DMS53 treated with DMSO at 0.1 percent for 48 hours (cell line): ENCODE measurements around the gene SLC50A1.
"Not testable (repeated sequence)": the region's sequence is repeated elsewhere in the genome, so short reads cannot be mapped to it uniquely, and the experiment has no call there.

Experiments used
- DNase-seq: peaks from one replicate; lab custom pipeline; 2025; ENCODE audit not compliant: unreplicated experiment; lab: John Stamatoyannopoulos, UW

SLC50A1 gene

DNA sequence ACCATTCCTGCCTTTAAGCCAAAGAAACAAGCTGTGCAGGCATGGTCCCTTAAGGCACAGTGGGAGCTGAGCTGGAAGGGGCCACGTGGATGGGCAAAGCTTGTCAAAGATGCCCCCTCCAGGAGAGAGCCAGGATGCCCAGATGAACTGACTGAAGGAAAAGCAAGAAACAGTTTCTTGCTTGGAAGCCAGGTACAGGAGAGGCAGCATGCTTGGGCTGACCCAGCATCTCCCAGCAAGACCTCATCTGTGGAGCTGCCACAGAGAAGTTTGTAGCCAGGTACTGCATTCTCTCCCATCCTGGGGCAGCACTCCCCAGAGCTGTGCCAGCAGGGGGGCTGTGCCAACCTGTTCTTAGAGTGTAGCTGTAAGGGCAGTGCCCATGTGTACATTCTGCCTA, 1.3 kb upstream of the SLC50A1 start:
- DNase-seq = no peak

DNA sequence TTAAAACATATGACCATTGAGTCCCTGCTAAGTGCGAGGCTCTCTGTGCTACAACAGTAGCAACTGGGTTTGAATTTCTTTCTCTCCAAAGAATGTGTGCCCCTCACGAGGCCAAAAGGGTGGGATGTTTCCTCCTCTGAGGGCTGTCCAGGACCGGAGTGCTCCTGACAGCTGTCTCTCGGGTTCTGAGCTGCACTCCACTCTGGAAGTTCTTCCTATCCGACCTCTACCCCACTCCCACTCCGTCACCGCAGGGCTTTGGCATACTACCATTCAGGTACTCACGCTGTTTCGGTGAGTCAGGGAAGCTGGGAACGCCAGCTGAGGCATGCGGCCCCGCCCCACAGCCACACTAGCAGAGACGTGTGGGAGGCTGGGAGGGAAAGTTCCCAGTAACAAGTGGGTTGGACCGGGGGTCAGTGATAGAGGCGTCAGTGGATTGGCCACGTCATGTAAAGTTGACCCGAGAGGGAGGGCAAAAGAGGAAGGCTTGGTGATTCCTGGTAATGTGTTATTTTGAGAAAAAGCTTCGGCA, 705 bp upstream of the SLC50A1 start:
- peak; percentile 77 for DNase-seq

DNA sequence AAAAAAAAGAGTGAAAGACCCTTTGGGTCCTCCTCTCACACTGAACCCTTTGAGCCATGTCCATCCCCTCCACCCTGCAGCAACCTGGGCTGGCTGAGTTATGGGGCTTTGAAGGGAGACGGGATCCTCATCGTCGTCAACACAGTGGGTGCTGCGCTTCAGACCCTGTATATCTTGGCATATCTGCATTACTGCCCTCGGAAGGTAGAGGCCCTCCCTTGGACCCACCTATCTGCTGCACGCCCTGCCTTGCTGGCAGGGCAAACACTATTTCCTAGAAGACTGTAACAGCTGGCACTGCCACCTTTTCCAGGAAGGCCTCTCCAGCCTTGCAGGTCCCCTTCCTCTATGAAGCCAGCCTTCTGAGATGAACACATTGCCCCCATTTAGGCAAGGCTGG, 1.1 kb downstream of the SLC50A1 start:
- DNase-seq = no peak

DNA sequence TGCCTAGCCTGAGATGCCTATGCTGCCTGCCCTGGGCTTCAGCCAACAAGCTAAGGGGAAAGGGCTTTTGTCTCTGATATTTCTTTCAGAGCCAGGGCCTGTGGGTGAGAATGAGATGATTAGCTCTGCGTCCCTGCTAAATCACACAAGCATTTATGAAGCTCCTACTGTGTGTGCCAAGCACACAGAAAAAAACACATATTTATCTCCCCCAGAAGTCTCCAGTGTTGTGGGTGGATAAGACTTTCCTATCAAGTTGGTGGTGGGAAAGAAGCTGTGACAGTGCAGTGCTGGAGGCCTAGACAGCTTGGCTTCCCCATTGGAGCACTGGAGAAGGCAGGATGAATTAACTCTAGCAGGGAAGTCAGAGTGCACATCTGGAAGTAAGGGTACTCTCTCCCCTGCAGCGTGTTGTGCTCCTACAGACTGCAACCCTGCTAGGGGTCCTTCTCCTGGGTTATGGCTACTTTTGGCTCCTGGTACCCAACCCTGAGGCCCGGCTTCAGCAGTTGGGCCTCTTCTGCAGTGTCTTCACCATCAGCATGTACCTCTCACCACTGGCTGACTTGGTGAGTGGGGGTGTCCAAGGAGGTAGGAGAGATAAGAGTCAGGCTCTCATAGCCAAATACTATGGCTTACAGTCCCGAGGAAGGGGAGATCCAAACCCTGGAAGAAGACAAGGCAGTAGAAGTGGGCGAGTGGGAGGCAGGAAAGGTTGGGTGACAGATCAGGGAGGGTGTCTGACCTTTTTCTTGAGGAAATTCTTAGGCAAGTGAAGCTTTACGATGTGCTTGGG, 1.7 kb downstream of the SLC50A1 start:
- no peak for DNase-seq

DNA sequence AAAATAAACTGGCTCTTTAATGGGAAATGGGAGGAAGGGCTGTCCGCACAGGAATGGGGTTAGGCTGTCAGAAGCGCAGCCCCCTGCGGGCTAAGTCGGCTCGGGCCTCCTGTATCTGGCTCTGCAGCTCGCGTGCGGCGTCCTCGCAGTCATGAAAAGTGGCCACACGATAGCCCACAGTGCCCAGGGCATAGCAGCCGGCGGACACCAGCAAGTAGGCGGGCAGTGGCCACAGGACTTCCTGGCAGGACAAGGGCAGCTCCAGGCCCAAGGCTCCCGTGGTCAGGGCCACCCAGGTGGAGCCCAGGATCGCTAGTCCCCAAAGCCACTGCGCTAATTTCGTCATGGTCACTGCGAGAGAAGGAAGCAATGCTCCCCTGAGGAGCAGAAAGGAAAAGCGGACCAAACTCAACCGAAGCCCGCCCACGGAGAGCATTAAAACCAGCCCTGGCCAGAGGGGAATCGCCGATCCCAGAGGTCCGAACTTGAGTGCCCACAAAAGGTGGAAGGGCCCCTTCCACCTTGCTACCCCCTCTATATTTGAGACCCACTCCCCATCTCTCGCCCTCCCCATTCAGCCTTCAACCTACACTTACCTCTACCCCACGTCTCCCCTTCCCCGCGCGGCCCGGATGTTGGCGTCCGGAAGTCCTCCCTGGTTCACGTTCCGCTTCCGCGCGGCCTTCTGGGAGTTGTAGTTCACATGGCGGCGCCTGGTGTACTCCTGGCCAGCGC, 4.4 kb downstream of the SLC50A1 start, which contains the start of gene DPM3:
DPM3 (minus strand) TSS at position 637 of the 735 bp plus-strand sequence; CDS start at position 346, 291 bp downstream.
- peak; percentile 41 for DNase-seq

DNA sequence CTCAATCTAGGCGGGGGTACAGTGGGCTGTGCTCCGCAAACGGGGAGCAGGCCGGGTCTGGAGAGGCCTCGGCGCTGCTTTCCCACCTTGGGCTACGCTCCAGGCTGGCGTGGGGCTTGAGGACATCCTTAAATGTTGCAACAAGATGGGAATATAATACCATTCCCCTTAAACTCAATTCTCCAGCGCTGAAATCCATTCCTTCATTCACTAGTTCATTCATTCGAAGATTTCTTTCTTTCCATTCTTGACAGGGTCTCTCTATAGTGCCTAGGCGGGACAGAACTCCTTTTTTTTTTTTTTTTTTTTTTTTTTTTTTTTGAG, 4.9 kb downstream of the SLC50A1 start:
- DNase-seq = no peak

DNA sequence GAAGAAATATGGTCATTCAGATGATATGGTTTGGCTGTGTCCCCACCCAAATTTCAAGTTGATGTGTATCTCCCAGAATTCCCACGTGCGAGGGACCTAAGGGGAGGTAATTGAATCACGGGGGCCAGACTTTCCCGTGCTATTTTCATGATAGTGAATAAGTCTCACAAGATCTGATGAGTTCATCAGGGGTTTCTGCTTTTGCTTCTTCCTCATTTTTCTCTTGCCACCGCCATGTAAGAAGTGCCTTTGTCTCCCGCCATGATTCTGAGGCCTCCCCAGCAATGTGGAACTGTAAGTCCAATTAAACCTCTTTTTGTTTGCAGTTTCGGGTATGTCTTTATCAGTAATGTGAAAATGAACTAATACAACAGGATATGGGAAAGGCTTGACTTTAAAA, 6.1 kb downstream of the SLC50A1 start:
- DNase-seq = no peak

DNA sequence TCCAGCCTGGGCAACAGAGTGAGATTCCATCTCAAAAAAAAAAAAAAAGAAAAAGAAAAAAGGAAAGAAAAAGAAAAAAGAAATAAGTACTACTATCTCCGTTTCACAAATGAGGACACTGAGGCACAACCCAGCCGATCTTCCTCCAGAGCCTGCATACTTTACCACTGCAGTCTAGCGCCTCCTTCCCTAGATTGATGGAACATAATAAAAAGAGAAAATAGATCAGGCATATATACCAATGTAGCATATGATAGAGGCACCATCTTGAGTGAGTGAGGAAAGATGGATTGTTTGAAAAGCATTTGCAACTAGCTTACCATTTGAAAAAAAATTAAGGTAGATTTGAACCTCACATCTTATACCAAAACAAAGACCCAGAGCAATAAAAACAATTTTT, 9.8 kb downstream of the SLC50A1 start:
- no peak for DNase-seq

DNA sequence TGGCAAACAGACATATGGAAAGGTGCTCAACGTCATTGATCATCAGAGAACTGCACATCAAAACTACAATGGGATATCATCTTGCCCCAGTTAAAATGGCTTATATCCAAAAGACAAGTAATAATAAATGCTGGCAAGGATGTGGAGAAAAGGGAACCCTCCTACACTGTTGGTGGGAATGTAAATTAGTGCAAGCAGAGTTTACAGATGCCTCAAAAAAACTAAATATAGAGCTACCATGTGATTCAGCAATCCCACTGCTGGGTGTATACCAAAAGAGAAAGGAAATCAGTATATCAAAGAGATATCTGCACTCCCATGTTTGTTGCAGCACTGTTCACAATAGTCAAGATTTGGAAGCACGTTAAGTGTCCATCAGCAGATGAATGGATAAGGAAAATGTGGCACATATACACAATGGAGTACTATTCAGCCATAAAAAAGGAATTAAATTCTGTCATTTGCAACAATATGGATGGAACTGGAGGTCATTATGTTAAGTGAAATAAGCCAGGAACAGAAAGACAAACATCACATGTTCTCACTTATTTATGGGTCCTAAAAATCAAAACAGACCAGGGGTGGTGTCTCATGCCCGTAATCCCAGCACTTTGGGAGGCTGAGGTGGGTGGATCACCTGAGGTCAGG, 20.5 kb downstream of the SLC50A1 start:
- DNase-seq = not testable (repeated sequence)

DNA sequence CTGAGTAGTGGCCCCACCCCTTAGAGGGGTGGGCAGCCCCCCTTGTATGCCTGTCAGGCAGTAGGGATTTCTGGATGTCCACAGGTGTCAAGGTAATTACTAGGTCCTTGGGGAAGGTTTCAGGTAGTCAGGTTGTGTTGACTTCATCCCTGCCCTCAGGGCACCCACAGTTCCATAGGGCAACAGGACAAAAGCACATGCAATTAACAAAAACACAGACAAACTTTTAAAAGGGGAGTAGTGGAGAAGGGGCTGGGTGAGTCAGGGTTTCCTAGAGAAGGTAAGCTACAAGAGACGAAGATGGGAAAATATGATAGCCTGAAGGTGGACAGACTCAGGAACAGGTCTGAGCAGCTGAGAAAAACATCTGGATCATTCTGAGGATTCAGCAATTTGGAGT, 23.3 kb downstream of the SLC50A1 start:
- no peak for DNase-seq

DNA sequence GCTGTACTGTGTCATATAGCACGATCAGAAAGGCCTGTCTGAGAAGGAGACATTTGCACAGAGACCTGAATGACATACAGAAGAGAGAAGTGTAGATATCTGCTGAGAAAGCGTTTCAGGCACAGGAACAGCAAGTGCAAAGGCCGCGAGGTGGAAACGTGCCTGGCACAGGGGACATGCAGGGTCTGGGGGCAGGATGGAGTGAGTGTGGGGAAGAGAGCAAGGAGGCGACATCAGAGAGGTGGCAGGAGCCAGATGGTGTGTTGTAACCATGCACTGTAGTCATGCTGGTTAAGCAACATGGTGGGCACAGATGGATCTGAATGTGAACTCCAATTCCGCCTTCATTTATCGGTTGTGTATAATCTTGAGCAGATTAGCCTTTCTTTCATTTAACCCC, 24.5 kb downstream of the SLC50A1 start:
- no peak for DNase-seq

DNA sequence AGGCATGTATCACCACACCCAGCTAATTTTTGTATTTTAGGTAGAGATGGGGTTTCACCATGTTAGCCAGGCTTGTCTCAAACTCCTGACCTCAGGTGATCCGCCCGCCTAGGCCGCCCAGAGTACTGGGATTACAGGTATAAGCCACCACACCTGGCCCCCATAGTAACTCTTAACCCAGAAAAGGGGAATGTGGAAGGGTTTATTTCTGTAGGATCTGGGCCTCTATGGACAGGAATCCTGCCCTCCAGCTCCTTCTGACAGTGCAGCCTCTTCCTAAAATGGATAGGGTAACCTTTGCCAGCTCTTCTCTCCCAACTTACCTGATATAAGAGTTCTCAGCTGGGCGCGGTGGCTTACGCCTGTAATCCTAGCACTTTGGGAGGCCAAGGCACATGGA, 27.0 kb downstream of the SLC50A1 start:
- DNase-seq = not testable (repeated sequence)

DNA sequence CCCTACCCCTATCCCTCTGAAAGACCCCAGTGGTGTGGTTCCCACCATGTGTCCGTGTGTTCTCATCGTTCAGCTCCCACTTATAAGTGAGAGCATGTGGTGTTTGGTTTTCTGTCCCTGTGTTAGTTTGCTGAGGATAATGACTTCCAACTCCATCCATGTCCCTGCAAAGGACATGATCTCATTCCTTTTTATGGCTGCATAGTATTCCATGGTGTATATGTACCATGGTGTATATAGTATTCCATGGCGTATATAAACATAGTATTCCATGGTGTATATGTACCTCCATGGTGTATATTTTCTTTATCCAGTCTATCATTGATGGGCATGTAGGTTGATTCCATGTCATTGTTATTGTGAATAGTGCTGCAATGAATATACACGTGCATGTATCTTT, 28.1 kb downstream of the SLC50A1 start:
- DNase-seq = not testable (repeated sequence)

DNA sequence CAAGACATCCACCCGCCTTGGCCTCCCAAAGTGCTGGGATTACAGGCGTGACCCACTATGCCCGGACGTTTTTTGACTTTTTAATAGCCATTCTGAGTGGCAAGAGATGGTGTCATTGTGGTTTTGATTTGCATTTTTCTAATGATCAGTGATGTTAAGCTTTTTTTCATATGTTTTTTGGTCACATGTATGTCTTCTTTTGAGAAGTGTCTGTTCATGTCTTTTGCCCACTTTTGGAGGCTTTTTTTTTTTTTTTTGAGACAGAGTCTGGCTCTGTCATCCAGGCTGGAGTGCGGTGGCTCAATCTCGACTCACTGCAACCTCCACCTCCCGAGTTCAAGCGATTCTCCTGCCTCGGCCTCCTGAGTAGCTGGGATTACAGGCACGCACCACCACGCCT, 29.0 kb downstream of the SLC50A1 start:
- not testable (repeated sequence) for DNase-seq

DNA sequence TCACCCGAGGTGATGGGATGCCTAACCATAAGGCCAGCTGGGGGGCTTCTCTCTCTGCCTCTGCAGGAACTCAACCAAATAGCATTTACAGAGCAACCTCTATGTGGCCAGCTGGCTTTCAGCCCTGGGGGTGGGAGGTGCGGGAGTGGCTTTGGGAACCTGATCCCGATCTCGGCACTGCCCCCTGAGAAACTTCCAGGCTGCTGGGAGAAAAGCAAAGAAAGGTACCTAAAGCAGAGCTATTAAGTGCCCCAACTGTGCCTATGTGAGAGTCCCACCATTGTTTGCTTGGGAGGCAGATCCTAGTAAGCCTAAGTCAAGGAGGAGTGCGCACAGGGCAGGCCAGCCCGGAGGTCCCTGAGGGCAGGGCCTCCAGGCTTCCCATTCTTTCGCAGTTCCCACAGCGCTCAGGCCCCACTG, 30.4 kb downstream of the SLC50A1 start:
- DNase-seq = no peak

DNA sequence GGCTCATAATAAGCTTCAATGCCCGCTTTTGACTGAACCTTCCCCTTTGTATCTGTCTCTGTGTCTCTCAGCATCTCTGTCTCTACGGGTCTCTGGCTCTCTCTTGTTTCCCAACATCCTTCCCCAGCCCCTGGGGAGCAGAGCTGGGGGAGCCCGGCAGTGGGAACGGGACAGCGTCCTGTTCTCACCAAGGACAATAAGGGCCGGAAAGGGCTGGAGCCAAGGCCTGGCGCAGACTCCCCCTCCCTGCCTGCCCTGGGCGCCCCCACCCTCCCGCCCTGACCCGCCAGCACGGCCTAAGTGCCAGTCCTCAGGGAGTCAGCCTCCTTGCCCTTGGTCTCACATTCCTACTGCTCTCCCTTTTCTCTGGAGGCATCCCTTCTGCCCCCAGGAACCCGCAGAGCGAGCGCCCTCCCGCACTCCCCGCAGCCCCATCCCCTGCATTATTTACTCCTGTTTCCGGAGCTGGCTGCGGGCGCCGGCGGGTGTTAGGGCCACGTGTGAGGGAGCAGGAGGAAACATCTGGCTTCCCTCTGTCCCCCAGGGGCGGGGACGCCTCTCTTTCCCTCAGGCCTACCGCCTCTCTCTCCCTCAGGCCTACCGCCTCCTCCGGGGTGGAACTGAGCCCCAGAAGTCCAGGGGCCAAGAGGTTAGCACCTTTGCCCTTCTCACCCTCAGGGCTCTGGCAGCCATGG, 31.0 kb downstream of the SLC50A1 start:
- DNase-seq = no peak

DNA sequence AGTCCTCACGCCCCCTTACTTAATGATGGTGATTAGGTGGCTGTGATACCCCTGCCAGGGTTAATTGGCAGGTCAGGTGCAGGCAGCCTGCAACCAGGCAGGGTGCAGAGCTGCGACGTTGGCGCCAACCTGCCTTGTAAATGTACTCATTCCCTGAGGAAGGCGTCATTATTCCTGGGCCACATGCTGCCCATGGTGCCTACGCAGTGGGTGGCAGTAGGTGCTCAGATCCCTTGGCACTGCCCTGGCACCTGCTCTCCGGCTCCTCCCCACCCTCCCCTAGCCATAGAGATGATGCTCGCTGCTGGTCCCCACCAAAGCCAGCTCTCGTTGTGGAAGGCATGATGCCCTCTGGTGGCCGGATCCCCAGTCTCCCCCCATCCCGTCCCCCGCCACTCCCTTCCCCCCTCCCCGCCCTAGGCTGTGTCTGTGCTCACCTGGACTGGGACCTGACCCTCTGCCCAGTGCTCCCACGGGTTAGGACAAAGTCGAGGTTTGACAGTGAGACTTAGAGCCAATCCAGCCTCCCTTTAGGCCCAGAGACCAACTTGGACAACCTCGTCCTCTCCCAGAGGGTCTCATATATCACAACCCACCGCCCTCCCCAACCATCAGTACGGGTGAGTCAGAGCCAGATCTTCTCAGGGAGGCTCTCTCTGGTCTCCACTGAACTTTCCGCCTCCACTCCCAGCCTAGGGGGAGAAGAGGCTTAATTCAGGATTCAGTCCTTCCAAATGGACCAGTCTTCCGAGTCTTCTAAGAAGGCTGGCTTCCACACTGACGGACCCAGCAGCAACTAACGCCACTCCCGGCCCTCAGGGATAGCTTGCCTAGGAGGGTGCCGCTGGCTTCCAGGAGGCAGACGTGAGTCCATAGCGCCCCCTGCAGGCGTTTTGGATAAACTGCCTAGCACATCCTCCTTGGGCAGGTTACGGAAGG, 31.8 kb downstream of the SLC50A1 start:
- DNase-seq = peak; percentile 78

DNA sequence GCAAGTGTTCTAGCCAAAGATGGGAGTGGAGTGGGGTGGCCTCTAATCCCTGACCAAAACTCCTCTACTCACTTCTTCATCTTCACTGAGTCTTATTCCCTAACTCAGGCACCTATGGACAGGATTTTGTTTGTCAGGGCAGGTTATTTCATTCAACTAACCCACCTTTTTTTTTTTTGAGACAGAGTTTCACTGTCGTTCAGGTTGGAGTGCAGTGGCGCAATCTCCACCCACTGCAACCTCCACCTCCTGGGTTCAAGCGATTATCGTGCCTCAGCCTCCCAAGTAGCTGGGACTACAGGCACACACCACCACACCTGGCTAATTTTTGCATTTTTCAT, 32.4 kb downstream of the SLC50A1 start:
- not testable (repeated sequence) for DNase-seq

DNA sequence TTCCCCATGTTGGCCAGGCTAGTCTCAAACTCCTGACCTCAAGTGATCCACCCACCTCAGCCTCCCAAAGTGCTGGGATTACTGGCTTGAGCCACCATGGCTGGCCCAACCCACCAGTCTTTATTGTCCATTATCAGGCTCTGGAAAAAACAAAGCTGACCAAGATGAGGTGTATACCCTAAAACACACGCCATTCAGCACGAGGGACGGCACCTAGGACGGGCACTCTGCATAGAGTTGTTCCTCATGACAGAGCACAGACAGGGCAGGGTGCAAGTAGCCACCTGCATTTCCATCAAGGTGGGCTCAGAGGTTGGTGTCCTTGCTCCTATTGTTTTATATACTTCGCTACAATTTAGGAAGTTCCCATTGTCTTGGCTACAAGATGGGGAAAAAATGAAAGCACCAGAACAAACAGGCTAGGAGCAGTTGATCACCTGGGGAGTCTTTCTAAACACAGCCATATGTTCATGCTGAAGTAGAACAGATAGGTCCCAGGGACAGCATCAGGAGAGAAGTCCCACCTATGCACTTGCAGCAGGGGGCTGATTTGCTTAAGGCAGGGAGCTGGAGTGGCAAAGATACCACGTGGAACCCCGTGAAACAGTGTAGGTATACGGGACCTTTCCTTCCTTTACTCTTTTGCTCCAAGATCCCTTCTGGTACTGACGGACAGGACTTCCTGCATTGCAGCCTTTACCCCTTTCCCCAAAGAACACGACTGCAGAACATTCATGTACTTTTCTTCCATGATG, 33.0 kb downstream of the SLC50A1 start:
- DNase-seq = no peak
